NT2/D1 (cell line): ENCODE results near the gene C15orf40.

ENCODE experiments used
- SUZ12 ChIP-seq: IDR thresholded peaks from 2 replicates; pipeline ENCODE4 v1.6.1; 2011; ENCODE audit not compliant: insufficient read length, insufficient read depth; ENCODE audit errors: extremely low read depth
- YY1 ChIP-seq: IDR thresholded peaks from 2 replicates; pipeline ENCODE4 v1.6.1; 2011; ENCODE audit not compliant: insufficient read length, insufficient read depth
- ZNF274 ChIP-seq: IDR thresholded peaks from 2 replicates; pipeline ENCODE4 v1.6.1; 2011; ENCODE audit warnings: mild to moderate bottlenecking, low read depth, low read length

GRCh38 chr15:83053151-83053550 lies 41.7 kb upstream of the C15orf40 start:
- TF ChIP-seq ZNF274 (no peak), YY1 (no peak), SUZ12 (no peak)
